IPS-NIHi7 (cell line): Measurements from ENCODE around the gene RNF130.
A peak's percentile ranks its signal among the peaks of the same experiment; 100 is the strongest.

Experiments used
- DNase-seq: peaks from one replicate; pipeline ENCODE4 v3.0.0; 2012; ENCODE audit warnings: mixed read lengths; ENCODE audit errors: extremely low spot score

Gene RNF130

DNA sequence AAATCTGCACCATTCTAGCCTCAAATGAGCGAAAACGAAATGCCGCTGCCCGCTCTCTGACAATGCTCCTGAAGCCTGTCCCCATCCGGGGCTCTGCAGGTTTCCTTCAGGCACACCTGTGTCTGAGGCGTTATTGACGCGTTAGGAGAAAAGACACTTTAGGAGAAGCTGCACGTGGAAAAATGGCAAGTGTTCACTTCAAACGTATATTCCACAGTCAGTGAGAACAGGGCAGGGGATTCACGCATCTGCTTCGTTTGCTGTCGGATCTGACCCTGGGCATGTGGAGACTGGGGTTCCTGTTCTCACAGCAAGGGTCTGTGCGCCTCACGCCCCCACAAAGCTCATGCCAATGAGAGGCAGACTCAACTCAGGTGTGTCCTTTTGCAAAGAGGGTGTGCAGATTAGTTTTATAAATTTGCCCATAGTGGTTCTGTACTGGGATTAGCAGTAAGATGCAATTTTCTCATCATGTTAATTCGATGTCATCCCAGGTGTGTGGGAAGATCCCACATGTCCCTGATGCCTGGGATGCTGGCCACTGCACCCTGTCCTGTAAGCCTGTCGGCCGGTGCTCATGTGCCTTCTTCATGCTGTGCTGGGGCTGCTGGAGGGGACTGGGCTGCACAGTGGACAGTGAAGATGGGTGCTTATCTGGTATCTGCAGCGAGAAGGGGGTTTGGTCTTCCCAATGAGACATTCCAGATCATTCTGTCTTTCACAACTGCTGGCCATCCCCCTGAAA, 152.6 kb downstream of the RNF130 start:
- no peak for DNase-seq

DNA sequence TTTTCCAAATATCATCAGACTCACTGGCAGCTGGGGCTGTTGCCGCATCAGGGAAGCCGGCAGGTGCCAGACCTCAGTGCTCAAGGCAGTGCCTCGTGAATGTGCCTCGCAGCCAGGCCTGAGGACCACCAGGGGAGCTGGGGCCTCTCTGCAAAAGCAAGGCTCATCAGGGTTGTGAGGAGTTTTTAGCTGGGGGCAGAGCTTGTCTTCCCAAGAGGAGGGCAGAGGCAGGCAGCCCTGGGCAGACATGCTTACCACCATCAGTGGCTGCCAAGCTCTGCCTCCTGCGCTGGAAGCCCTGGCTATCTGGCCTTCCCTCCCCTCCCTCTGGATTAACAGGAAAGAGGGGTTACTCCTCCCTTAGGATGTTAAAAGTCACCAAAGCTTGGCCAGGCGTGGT, 155.0 kb downstream of the RNF130 start:
- DNase-seq = no peak

DNA sequence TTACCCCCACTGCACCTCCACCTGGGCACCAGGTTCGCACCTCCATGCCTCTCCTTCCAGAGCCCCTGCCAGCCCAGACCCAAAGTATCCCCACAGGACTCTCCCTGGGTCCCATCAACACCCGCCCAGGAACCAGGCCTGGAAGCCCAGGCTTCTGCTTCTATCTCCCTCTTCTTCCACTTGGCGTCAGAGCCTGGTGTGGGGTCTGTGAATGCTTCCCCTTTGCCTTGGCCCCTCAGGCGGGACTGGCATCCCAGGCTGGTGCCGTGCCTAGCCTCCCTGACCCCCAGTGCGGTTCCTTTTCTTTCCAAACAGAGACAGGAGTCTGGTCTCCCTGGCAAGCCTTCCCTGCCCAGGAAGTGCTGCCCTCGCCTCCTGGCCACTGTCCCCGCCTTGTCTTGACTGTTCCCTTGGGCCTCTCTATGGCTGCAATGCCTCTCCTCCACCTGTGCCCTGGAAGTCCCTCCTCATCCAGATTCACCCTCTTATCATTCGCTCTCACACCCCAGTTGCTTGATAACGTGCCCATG, 156.1 kb downstream of the RNF130 start:
- no peak for DNase-seq

DNA sequence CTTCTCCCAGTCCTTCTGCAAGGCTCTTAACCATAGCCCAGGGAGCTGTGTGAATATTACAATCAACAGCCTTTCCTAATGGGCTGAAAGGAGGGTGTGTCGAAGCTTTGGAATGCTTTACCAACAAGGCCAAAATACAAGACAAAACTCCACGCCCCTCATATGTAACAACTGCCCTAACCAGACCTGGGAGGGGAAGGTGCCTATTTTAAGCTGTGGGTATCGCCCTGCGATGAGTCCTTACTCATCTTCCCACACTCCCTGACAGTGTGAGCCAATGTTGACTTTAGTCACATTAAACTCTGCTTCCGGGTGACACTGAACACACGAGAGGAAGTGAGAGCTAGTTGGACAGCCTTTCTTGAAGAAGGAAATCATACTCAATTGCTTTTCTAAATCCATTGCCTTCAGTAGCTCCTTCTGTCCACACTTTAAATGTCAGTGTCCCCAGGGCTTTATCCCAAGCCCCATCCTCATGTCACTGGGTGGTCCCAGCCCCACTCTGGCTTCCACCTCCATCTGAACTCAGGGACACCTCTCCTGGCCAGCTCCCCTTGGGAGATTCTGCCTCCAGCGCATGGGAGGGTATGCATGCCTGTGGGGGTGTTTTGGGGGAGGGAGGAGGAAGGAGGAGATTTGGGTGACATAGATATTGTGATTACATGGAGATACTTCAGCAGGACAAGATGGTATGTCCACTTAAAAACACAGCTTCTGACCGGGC, 157.4 kb downstream of the RNF130 start:
- no peak for DNase-seq

DNA sequence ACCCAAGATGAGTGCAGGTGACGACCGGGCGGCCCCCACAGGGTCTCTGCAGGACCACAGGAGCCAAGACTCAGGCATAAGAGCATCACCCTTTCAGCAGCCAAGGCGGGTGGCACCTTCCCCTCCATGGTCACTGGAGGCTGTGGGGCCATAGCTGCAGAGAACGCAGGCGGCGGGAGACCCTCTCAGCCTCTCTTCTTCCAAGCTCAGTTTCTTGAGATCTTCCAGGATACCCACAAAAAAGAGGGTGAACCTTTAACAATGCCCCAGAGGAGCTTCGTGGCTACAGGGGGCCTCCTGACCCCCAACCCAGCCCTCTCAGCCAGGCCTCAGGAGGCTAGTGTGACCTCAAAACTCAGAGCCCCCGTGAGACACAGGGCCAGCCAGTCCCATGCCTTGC, 158.1 kb downstream of the RNF130 start:
- DNase-seq = no peak

DNA sequence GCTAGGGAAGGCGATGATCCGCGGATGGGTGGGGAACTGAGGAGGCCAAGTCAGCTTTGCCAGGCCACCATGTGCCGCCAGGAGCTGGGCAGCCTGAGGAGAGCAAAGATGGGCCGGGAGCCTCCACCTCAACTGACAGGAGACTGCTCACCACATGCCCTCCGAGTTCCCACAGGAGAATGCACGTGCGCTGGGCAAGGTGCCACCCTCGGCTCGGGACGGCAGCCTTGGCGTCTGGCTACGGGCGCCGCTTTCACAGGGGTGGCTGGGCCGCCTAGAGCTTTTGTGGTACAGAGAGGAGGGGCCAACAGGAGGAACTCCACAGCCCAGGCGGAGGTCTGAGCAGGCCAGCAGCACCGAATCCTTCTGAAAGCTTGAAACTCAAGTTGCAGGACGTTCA, 158.6 kb downstream of the RNF130 start:
- DNase-seq = no peak

DNA sequence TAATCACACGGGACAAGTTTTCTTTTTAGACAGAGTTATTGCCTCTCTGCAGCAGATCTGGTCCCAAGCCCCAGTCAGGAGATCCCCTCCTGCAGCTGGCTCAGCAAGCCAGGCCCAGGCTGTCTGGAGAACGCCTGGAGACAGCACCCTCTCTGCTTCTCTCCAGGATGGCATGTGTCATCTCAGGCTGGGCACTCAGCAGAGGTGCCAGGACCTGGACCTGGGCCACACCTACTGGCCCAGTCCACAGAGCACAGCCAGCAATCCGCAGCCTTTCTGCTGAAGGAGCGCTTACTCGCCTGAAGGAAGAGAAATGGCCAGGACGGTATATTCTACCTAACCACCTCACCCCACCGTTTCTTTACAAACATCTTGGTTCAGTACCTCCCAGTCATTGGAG, 159.2 kb downstream of the RNF130 start:
- no peak for DNase-seq

DNA sequence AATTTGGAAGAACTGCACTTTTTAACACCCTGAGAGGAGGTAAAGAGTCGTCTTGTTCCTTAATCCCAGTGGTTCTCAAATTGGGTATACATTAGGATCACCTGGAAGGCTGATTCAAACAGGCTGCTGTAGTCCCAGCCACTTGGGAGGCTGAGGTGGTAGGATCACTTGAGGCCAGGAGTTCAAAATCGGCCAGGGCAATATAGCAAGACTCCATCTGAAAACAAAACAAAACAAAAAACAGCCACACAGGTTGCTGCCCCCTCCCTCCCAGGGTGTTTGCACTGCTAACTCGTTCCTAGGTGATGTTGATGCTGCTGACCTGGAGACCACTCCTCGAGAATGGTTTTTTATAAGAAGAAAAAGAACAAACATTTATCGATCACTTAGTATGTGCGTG, 162.3 kb downstream of the RNF130 start:
- no peak for DNase-seq

DNA sequence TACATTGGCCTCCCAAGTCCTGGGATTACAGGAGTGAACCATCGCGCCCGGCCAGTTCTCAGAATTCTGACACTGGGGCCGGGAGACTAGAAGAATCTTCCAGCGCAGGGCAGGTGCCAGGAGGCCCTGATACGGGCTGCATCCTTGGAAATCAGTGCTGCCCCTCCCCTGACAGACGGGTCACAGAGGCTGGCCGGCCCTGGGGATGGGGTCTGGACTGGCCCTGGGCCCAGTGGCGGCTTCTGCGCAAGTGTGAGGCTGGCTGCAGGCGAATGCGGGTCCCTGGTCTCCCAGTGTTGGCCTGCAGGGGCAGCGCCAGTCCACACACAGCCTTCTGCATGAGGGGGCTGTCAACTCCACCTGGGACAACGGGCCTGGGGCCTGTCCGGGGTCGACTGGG, 163.0 kb downstream of the RNF130 start:
- peak; percentile 78 for DNase-seq

DNA sequence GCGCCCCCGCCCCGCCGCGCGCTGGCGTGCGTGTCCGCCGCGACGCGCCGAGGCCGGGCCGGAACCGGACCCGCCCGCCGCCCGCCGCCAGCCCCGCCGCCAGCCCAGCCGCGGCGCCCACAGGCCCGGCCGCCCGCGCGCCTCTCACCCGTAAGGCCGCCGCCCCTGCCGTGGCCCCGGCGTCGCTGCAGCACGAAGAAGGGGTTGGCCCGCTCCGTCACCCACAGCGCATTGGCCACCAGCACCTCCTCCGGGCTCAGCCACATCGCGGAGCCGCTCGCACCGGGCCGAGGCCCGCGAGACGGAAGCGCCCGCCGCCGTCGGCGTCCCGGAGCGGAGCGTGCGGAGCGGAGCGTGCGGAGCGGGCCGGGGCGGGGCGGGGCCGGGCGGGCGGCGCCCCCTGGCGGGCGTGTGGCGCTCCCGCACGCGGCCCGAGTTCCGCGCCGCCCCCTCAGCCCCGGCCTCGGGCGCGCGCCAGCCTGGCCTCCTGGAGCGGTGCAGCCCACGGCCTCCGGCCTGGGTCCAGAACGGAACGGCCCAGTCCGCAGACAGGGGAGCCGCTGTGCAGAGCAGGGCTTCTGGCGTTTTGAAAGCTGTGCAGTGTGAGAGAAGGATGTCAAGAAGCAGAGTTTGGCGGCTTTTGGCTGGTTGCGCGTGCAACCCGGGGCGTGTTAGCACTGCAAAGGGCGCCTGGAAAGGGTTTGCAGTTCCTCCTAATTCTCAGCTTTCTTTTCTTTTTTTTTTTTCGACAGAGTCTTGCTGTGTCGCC, 163.8 kb downstream of the RNF130 start, which contains the start of gene TBC1D9B:
TSS of gene TBC1D9B (minus strand) at position 342 of the 769 bp plus-strand sequence. CDS start at position 266, 76 bp downstream.
- peak; percentile 87 for DNase-seq

DNA sequence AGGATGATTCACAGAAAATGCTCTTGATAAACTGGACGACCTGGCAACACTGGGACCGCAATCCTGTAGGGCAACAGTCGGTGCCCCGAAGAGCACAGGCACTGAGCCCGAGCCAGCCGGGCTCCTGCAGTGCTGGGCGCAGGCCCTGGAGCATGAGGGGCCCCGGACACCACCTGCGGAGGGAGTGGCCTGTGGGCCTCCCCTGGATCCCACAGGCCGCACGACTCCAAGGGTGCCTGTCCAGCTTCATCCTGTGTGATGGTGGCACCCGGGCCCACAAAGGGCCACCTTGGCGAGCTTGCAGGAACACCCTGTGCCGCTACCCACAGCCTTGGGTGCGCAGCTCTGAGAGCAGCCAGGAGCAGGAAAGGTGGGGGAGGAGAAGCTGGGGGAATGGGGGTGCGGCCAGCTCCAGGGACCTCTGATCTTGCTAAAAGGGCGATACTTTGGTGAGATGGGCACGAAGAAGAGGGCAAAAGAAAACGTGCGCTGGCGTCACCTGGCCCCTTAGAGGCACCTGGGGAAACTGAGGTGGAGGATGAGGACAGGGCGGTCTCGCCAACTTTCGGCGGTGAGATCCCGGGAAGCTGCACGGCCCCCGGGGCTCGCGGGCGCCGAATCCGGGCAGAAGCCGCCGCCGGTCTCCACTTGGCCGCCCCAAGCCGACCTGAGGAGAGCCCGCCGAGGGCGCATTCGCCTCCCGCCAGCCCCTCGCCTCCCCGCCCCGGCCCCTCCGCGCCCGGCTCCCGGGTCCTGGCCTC, 164.6 kb downstream of the RNF130 start:
- DNase-seq = peak; percentile 43

DNA sequence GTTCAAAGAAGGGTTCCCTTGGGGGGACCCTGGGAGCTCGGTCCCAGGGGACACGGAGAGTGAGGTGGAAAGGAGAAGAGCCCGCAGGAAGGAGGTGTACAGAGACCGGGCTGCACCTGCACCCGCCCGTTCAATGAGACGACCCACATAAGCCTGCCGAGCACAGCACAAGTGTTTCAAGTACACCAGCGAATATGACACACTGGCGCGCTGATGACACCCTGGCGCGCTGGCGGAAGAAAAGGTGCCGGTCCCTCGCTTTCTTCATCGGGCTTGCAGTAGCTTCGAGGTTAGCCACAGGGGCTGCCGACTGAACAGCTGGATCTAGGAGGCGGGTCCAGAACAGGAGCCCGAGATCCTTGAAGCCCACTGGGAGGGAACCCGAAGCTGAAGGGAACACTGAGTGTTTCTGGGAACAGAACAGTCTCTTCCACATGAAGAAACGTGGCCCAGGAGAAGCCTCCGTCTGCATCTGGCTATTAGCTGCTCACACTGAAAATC, 165.2 kb downstream of the RNF130 start:
- DNase-seq = no peak

DNA sequence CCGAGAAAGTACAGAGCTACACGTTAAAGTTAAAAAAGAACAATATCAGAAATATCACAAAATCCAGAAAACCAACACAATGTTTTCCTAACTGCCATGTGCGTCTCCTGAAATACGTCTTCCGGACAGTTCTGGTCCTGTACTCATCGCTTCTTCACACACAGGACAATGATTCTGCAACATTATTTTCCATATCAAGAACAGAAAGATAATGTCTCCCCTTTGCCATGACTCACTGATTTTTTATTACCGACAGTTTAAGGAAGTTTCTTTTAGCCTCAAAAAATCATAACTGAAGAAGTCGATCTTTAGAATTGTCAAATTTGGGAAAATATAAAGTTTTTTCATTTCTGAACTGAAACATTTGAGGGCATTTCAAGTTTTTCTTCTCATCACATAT, 166.4 kb downstream of the RNF130 start:
- no peak for DNase-seq
